Measurements from ENCODE around the gene GUCD1.

DNA sequence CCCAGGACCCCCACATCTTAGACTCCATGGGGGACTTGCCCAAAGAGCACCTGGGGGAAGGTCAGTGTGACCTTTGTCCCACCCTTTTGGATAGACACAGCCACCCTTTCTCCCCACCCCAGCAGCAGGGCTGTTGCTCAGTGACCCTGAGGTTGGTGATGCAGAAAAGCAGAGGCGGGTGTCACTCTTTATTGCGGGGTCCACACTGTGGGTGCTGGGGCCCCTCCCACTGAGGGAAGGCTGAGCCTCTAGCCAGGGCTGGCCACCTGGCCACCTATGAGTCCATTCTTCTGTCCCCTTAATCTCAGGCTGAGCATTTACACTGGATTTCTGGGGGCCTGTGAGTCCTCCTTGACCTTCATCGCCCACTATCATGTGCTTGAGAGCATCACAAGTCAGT is 30.5 kb upstream of the GUCD1 start:
- TF ChIP-seq, protein P1, sequence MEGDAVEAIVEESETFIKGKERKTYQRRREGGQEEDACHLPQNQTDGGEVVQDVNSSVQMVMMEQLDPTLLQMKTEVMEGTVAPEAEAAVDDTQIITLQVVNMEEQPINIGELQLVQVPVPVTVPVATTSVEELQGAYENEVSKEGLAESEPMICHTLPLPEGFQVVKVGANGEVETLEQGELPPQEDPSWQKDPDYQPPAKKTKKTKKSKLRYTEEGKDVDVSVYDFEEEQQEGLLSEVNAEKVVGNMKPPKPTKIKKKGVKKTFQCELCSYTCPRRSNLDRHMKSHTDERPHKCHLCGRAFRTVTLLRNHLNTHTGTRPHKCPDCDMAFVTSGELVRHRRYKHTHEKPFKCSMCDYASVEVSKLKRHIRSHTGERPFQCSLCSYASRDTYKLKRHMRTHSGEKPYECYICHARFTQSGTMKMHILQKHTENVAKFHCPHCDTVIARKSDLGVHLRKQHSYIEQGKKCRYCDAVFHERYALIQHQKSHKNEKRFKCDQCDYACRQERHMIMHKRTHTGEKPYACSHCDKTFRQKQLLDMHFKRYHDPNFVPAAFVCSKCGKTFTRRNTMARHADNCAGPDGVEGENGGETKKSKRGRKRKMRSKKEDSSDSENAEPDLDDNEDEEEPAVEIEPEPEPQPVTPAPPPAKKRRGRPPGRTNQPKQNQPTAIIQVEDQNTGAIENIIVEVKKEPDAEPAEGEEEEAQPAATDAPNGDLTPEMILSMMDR (IDR thresholded peaks at IDR 0.05 in 4 of 5, conservative IDR thresholded peaks at IDR 0.05 in 1 of 5): no peak
- no peak for TF ChIP-seq POLR2A (IDR thresholded peaks at IDR 0.05)
